Occipital lobe (tissue), 2 donors: Measurements from ENCODE around the gene GPR132. TPM values are rescaled to one million over a fixed set of nuclear protein-coding genes. Genes with fewer than 3 reads are reported as not detected.
"Not testable (repeated sequence)": the region's sequence is repeated elsewhere in the genome, so short reads cannot be mapped to it uniquely, and the experiment has no call there.

Source experiments
- DNase-seq: peaks from one replicate; lab custom pipeline; 2025; lab: John Stamatoyannopoulos, UW
- total RNA-seq: library from RNA; depleted of rRNA; stranded (reverse); fragments of >200 nt; gene quantifications from one replicate; pipeline ENCODE4 v1.2.3, GENCODE V29; 2014

The GPR132 gene, protein sequence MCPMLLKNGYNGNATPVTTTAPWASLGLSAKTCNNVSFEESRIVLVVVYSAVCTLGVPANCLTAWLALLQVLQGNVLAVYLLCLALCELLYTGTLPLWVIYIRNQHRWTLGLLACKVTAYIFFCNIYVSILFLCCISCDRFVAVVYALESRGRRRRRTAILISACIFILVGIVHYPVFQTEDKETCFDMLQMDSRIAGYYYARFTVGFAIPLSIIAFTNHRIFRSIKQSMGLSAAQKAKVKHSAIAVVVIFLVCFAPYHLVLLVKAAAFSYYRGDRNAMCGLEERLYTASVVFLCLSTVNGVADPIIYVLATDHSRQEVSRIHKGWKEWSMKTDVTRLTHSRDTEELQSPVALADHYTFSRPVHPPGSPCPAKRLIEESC
- 0.94 TPM for total RNA-seq

GRCh38 chr14:105065280-105066228 is at the start of gene GPR132:
Gene GPR132 (minus strand): TSS chr14:105065430. CDS start chr14:105055420, 10,010 bp downstream.
- no peak for DNase-seq

- not testable (repeated sequence) for DNase-seq
Measured at GRCh38 chr14:105109243-105109642, 44.0 kb upstream of the GPR132 start.

DNA sequence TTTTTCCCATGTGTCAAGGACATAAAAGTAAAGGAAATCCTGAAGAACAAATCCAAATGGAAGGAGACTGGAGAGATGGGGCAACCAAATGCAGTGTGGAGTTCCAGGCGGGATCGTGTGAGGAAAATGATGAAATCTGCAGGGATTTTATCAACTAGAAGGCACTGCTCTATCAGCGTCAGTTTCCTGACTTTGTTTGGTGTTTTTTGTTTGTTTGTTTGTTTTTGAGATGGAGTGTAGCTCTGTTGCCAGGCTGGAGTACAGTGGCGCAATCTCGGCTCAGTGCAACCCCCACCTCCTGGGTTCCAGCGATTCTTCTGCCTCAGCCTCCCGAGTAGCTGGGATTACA is 43.3 kb upstream of the GPR132 start:
- no peak for DNase-seq

DNA sequence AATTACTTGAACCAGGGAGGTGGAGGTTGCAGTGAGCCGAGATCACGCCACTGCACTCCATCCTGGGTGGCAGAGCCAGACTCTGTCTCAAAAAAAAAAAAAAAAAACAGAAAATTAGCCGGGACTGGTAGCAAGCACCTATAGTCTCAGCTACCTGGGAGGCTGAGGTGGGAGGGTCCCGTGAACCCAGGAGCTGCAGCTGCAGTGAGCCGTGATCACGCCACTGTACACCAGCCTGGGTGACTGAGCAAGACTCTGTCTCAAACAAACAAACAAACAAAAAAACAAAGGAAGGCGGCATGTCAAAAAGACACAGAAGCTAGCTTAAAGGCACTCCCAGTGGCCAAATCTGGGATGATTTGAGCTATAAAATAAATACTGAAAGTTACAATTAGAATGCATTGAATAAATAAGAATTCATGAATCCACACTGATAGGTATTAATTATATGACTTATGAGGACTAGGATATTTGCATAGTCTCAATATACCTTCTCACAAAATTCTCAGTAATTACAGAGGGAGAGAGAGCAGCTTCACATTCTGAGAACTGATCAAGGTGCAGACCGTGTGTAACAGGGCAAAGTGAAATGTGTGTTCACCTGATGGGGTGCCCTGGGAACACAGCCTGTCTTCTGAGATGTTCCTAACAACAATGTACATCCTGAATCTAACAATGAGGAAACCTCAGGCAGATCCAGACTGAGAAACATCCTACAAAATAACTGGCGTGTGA is 42.7 kb upstream of the GPR132 start:
- DNase-seq = no peak

DNA sequence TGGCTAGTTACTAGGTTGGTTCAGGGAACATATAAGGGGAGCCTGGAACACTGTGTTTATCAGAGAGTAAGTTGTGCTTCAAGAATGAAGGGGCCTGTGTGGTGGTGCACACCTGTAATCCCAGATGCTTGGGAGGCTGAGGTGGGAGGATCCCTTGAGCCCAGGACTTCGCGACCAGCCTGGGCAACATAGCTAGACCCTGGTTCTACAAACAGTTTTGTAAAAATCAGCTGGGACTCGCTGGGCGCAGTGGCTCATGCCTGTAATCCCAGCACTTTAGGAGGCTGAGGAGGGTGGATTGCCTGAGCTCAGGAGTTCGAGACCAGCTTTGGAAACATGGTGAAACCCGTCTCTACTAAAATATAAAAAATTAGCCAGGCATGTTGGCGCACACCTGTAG is 42.1 kb upstream of the GPR132 start:
- DNase-seq = no peak

GRCh38 chr14:105105158-105105557 is 39.9 kb upstream of the GPR132 start:
- DNase-seq = no peak

GRCh38 chr14:105102893-105103292 is 37.7 kb upstream of the GPR132 start:
- DNase-seq = no peak

GRCh38 chr14:105102361-105102870 is 37.2 kb upstream of the GPR132 start:
- no peak for DNase-seq

DNA sequence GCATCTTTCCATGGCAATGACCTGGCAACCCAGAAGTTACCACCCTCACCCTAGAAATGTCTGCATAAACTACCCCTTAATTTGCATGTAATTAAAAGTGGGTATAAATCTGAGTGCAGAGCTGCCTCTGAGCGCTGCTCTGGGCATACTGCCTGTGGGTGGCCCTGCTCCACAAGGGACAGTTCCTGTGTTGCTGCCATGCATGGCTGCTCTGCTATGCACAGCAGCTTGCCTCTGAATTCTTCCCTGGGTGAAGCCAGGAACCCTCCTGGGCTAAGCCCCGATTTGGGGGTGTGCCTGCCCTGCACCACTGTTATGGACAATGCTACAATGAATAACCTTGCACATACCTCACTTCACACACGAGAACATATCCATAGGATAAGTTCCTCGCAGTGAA is 35.7 kb upstream of the GPR132 start:
- DNase-seq = no peak

GRCh38 chr14:105099778-105100177 is 34.5 kb upstream of the GPR132 start:
- no peak for DNase-seq

GRCh38 chr14:105098316-105098715 is 33.1 kb upstream of the GPR132 start:
- no peak for DNase-seq

GRCh38 chr14:105097794-105098127 is 32.5 kb upstream of the GPR132 start:
- DNase-seq = no peak

DNA sequence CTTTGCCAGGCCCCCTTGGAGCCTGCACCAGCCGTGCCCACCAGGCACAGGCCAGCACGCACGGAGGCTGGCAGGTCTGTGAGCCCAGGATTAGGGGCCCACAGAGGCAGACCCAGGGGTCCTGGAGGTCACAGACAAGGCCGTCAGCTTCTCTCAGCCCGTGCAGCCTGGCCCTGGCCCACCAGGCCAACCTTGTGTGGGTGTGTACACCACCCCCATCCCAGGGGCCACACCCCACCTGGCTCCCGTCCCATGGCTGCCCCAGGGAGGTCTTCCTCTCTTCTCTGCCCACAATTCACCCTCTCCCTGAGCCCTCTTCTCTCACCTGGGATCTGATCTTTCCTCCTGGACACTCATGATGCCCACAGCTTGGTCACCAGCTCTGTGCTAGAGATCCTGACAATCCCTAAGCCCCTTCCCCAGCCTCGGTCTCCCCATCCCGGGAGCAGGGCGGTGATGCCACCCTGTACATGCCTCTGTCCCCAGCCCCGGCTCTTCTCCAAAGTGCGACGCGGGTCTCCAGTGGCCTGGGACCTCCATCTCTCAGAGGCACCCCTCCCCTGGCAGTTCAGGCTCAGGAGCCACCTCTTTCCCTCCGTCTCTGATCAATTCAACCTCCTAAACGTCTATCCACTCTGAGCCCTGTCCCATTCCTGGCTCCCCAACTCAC is 31.1 kb upstream of the GPR132 start:
- no peak for DNase-seq

GRCh38 chr14:105095236-105095805 is 30.1 kb upstream of the GPR132 start:
- no peak for DNase-seq

GRCh38 chr14:105094193-105094907 is 29.1 kb upstream of the GPR132 start:
- no peak for DNase-seq

GRCh38 chr14:105093431-105094192 is 28.4 kb upstream of the GPR132 start:
- no peak for DNase-seq

GRCh38 chr14:105093038-105093430 is 27.8 kb upstream of the GPR132 start:
- DNase-seq = no peak

DNA sequence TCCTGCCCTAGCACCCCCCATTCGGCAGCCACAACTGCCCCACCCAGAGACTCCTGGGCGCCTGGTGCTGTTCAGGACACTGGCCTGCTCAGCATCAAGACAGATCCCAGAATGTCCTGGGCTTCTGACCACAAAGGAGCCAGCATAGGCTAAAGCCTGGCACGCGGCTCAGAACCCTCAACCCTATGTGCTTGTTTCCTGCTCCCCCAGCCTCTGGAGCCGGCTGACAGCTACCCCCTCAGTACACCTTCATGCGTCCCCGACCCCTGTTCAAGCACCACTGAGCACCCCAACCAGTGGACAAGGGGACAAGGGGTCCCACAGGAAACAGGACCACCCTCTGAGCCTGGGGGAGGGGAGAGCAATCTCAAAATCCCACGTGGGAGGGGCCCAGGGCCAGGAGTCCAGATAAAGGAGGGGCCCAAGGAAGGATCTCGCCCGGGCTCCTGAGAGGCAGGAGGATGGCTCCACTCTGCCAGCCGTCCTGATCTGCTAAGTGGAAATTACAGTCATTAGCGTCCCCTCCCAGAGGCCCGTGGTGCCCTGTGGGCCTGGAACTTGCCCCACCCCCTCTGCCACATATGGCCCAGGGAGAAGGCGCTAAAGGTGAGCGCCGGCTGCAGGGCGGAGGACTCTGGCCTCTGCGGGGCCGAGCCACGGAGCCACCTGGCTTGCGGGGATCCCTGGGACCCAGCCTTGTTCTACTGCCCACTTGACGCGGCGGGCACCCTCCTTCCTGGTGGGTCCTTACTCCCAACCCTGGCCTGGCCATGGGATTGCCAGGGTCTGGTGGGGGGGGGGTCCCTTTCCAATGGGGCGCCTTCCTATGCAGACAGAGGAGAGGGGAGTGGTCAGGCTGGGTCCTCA is 27.2 kb upstream of the GPR132 start:
- DNase-seq = no peak
